22Rv1 (cell line): ENCODE results near the gene CH25H.

Experiments used
- H3K27ac ChIP-seq: fragments of 450-650 bp; 2 replicates; pipeline ENCODE4 v1.5.1; 2017
- CTCF ChIP-seq: fragments of 450-650 bp; IDR thresholded peaks from 2 replicates; pipeline ENCODE4 v1.5.1; 2017; ENCODE audit warnings: mild to moderate bottlenecking
- ZFX ChIP-seq: fragments of 450-650 bp; IDR thresholded peaks from 2 replicates; pipeline ENCODE4 v1.6.1; 2017; ENCODE audit warnings: antibody characterized with exemption, borderline replicate concordance

Gene CH25H

GRCh38 chr10:89167915-89168314, 39.2 kb downstream of the CH25H start:
- TF ChIP-seq CTCF (no peak), ZFX (no peak)
- H3K27ac ChIP-seq = no peak overlapping the region

- TF ChIP-seq ZFX (no peak), CTCF (no peak)
- no peak overlapping the region for H3K27ac ChIP-seq
Observed at GRCh38 chr10:89165923-89166322, 41.2 kb downstream of the CH25H start.

- no peak for TF ChIP-seq ZFX
- no peak for TF ChIP-seq CTCF
Observed at GRCh38 chr10:89164920-89165319, 42.2 kb downstream of the CH25H start.

GRCh38 chr10:89164080-89164479, 43.0 kb downstream of the CH25H start:
- H3K27ac ChIP-seq = no peak overlapping the region
- no peak for TF ChIP-seq CTCF
- TF ChIP-seq ZFX = no peak

More at GRCh38 chr10:89164920-89165319, 42.2 kb downstream of the CH25H start:
- H3K27ac ChIP-seq = no peak overlapping the region

- no peak overlapping the region for H3K27ac ChIP-seq
- no peak for TF ChIP-seq CTCF
- no peak for TF ChIP-seq ZFX
Observed at GRCh38 chr10:89163265-89163995, 43.7 kb downstream of the CH25H start.

- TF ChIP-seq ZFX = no peak
- no peak for TF ChIP-seq CTCF
- H3K27ac ChIP-seq = no peak overlapping the region
Observed at GRCh38 chr10:89162596-89162995, 44.5 kb downstream of the CH25H start.

- TF ChIP-seq CTCF (no peak), ZFX (no peak)
Observed at GRCh38 chr10:89160339-89160738, 46.8 kb downstream of the CH25H start.

More at GRCh38 chr10:89160339-89160738, 46.8 kb downstream of the CH25H start:
- no peak overlapping the region for H3K27ac ChIP-seq
